PFSK-1 (cell line): Measurements from ENCODE around the gene MAML2.

ENCODE experiments used
- POLR2AphosphoS5 ChIP-seq: IDR thresholded peaks from 2 replicates; pipeline ENCODE4 v1.6.1; 2012; ENCODE audit warnings: low read depth, mild to moderate bottlenecking, control low read depth, low read length, moderate library complexity
- SIN3A ChIP-seq: IDR thresholded peaks from 2 replicates; pipeline ENCODE4 v1.6.1; 2012; ENCODE audit warnings: mild to moderate bottlenecking, low read length, moderate library complexity, borderline replicate concordance; ENCODE audit not compliant: insufficient read depth
- TF ChIP-seq, protein P1 (sequence below), 2 experiments: IDR thresholded peaks; 2 replicates each; pipeline versions ENCODE4 v1.6.1 to v1.8.0; 2011 to 2012; ENCODE audit warnings: low read depth in 2 of 2, low read length in 2 of 2, control low read depth in 1 of 2, inconsistent platforms in 1 of 2, mild to moderate bottlenecking in 1 of 2, moderate library complexity in 1 of 2; ENCODE audit not compliant: insufficient read depth in 1 of 2

DNA sequence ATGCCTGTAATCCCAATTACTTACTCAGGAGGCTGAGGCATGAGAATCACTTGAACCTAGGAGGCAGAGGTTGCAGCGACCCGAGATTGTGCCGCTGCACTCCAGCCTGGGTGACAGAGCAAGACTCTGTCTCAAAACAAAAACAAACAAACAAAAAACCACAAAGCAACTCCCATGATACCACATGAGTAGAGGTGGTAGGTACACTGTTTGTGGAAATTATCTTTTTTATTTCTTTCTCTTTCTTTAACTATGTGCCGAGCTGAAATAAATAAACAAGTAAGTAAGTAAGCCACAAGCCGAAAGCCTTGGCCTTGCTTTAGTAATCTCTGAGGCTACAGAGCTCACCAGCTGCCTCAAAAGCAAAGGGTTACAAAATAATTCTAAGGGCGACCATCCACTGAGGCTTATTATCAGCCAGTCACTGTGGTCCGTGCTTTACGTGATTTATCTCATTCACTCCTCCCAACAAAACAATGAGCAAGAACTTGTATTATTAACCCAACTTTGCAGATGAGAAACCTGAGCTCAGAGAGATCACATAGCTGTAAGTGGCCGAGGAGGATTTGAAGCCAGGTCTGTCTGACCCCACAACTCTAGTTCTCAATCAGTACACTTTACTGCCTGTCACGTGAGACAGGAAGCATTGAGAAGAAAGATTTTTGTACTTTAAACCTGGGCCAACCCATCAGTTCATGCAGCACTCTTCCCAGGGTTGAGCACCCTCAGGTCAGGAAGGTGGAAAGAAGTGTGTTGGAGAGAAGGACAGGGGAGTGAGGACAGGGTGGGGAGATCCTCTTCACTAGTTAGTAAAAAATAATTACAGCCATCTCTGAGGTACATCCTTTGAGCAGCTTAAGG, 349.3 kb downstream of the MAML2 start:
- TF ChIP-seq, protein P1, sequence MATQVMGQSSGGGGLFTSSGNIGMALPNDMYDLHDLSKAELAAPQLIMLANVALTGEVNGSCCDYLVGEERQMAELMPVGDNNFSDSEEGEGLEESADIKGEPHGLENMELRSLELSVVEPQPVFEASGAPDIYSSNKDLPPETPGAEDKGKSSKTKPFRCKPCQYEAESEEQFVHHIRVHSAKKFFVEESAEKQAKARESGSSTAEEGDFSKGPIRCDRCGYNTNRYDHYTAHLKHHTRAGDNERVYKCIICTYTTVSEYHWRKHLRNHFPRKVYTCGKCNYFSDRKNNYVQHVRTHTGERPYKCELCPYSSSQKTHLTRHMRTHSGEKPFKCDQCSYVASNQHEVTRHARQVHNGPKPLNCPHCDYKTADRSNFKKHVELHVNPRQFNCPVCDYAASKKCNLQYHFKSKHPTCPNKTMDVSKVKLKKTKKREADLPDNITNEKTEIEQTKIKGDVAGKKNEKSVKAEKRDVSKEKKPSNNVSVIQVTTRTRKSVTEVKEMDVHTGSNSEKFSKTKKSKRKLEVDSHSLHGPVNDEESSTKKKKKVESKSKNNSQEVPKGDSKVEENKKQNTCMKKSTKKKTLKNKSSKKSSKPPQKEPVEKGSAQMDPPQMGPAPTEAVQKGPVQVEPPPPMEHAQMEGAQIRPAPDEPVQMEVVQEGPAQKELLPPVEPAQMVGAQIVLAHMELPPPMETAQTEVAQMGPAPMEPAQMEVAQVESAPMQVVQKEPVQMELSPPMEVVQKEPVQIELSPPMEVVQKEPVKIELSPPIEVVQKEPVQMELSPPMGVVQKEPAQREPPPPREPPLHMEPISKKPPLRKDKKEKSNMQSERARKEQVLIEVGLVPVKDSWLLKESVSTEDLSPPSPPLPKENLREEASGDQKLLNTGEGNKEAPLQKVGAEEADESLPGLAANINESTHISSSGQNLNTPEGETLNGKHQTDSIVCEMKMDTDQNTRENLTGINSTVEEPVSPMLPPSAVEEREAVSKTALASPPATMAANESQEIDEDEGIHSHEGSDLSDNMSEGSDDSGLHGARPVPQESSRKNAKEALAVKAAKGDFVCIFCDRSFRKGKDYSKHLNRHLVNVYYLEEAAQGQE (IDR thresholded peaks at IDR 0.05; ENCODE audit: insufficient read depth in 1 of 2, low read depth in 2 of 2, low read length in 2 of 2): no peak
- TF ChIP-seq POLR2AphosphoS5: no peak
- TF ChIP-seq SIN3A: no peak
